ENCODE data around the gene CDKN1B. TPM values are rescaled to one million over a fixed set of nuclear protein-coding genes. Genes with fewer than 3 reads are reported as not detected.

The CDKN1B gene
- total and polyA plus RNA-seq, 2 of the 4 experiments (the other 2 are of a cell fraction), result 13.9 to 17.4 TPM

DNA sequence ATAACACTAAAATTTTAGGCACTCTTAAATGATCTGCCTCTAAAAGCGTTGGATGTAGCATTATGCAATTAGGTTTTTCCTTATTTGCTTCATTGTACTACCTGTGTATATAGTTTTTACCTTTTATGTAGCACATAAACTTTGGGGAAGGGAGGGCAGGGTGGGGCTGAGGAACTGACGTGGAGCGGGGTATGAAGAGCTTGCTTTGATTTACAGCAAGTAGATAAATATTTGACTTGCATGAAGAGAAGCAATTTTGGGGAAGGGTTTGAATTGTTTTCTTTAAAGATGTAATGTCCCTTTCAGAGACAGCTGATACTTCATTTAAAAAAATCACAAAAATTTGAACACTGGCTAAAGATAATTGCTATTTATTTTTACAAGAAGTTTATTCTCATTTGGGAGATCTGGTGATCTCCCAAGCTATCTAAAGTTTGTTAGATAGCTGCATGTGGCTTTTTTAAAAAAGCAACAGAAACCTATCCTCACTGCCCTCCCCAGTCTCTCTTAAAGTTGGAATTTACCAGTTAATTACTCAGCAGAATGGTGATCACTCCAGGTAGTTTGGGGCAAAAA, 4.1 kb downstream of the CDKN1B start:
- Histone ChIP-seq H3K4me1 (ENCODE audit: control insufficient read depth, insufficient read depth, low read length) (peaks cover under 1% of the 10 kb centered on the region), H3K14ac (replicated peaks; ENCODE audit: low read depth, low read length) (no peak overlapping the region; the same call in 1 of the 2 replicates), H4K91ac (ENCODE audit: insufficient read depth, low read depth, low read length) (no peak overlapping the region), H3K4ac (ENCODE audit: low read depth, low read length) (no peak overlapping the region), H3K4me3 (ENCODE audit: insufficient read depth, low read depth, low read length) (no peak overlapping the region), H3K9me1 (ENCODE audit: insufficient read depth, low read length) (no peaks in the 10 kb centered on the region), H4K20me1 (ENCODE audit: insufficient read depth, low read length) (peaks cover 24% of the 10 kb centered on the region; the same call in 1 of the 2 replicates), H3K23ac (ENCODE audit: low read depth, low read length) (0 out of 2 replicates have a peak overlapping the region, but pooled peaks have one; percentile 16), H3K4me2 (ENCODE audit: low read depth, low read length) (peak overlapping the region; percentile 80), H2BK120ac (ENCODE audit: low read depth, low read length) (no peak overlapping the region), H4K5ac (ENCODE audit: low read depth, low read length) (no peak overlapping the region), H2AK5ac (ENCODE audit: low read depth, low read length) (no peak overlapping the region), H3K9ac (ENCODE audit: low read depth, low read length) (no peak overlapping the region), H3K27ac (ENCODE audit: insufficient read depth, low read length) (peak overlapping the region; percentile 26; the same call in 1 of the 2 replicates), H2BK15ac (ENCODE audit: low read depth, low read length) (no peak overlapping the region), H2BK20ac (ENCODE audit: low read depth, low read length) (no peak overlapping the region), H3K18ac (ENCODE audit: low read depth, low read length) (no peak overlapping the region), H3K27me3 (ENCODE audit: control insufficient read depth, insufficient read depth, low read length) (no peaks in the 10 kb centered on the region), H2AFZ (replicated peaks; ENCODE audit: low read length, poor library complexity) (no peak overlapping the region), H3K56ac (ENCODE audit: extremely low read depth, insufficient read depth, low read length) (no peak overlapping the region), H3K79me1 (ENCODE audit: low read depth in 1 of 2, low read length in 2 of 2) (peaks cover 0 to 5% of the 10 kb centered on the region in 2 experiments; a peak in 3 of 4 replicates), H4K8ac (ENCODE audit: low read depth in 2 of 2, low read length in 2 of 2) (no peak overlapping the region), H2AK9ac (replicated peaks; ENCODE audit: low read depth, low read length, poor library complexity) (no peak overlapping the region), H2BK5ac (ENCODE audit: low read depth, low read length, poor library complexity, severe bottlenecking) (peak overlapping the region; percentile 30), H3K36me3 (ENCODE audit: control insufficient read depth, insufficient read depth, low read length) (peaks cover 20% of the 10 kb centered on the region), H3K9me3 (ENCODE audit: control insufficient read depth, insufficient read depth, low read length) (no peaks in the 10 kb centered on the region)
- no peak for TF ChIP-seq NFE2L2 (IDR thresholded peaks at IDR 0.05; ENCODE audit: low read depth, low read length)
- no peak for TF ChIP-seq RFX5 (IDR thresholded peaks at IDR 0.05; ENCODE audit: low read depth, low read length)
- intact Hi-C loops (cut with micrococcal nuclease) (loop anchor here (5.0 to 10.0 kb wide), 3 partner anchors 271 to 1444 kb away; partner anchors contain the start of gene EMP1), dilution Hi-C loops (cut with HindIII; ENCODE audit: low sequenced_read_pairs, unreplicated experiment) (no loop called here), in situ Hi-C loops (cut with MboI; ENCODE audit: low sequenced_read_pairs) (loop anchor here (25.0 kb wide), 1 partner anchor 1009 kb away; no protein-coding TSS in a partner anchor)
- ATAC-seq (ENCODE audit: low read depth), result no peak
- no CpG with 5 or more reads among the region's 3 CpGs for WGBS, 2 experiments (ENCODE audit: extremely low coverage in 2 of 2, insufficient read length in 1 of 2)
- ChIA-PET CTCF (interaction anchor here (0.6 kb wide), 1 partner anchor 118 kb away, joined by 3 read pairs; no protein-coding TSS in a partner anchor), POLR2A (ENCODE audit: unreplicated experiment) (no interaction called here)
- DNase-seq, result no peak
- BruUV-seq (replicated peaks), result no TSS peak
